GM18858 (cell line): ENCODE results near the gene SLC6A9.
A peak's percentile ranks its signal among the peaks of the same experiment; 100 is the strongest.

Experiments
- ATAC-seq: cut with Tn5 transposase; IDR thresholded peaks from one replicate; pipeline ENCODE4 v1.9.1; 2021; ENCODE audit not compliant: unreplicated experiment

The SLC6A9 gene

GRCh38 chr1:44008259-44008658 is 23.0 kb downstream of the SLC6A9 start:
- no peak for ATAC-seq

DNA sequence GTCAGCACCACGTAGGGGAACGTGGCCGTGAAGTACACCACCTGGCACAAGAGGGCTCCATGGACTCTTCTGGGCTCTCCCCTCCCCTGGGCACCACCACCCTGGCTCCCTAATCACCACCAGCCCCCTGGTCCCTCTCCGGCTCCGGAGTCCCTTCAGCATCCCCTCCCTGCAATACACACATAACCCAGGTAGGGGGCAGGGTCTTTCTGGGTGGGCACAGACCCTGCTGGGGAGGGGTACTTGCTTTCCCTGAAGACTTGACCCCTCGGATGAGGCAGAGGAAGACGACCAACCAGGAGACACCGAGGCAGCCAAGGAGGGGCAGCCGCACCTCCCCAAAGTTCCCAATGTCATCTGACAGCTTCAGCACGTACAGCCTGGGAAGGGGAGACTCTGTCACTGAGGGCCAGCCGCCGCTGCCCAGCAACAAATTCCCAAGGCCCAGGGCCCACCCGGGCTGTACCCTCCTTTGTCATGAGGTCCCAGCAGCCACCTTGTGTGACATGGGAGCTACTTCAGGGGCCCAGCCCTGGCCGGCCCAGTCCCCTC is 28.6 kb downstream of the SLC6A9 start:
- ATAC-seq: no peak

GRCh38 chr1:44002165-44002564 is 29.1 kb downstream of the SLC6A9 start:
- no peak for ATAC-seq

DNA sequence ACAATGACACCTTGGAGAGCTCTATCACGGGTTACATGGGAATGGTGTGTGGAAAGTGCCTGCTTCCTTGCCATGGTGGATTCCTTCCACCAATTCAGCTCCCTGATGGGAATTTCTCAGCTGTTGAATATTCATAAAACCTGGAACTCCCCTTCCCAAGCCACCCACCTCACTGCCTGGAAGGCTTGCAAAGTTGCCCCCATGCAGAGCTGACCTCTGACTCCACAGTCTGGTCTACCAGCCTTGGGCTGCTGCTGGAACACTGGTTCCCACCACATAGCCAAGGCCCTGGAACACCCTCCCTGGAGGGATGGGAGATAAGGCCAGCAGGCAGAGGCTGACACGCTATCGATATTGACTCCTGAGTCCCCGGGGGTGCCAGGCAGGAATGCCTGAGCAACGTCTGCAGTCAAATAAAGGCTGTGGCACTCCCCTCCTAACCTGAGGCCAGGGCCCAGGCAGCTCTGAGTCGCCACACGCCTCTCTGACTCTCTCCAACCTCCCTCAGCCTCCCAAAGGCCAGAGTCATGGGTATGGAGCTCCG is 31.1 kb downstream of the SLC6A9 start:
- no peak for ATAC-seq

DNA sequence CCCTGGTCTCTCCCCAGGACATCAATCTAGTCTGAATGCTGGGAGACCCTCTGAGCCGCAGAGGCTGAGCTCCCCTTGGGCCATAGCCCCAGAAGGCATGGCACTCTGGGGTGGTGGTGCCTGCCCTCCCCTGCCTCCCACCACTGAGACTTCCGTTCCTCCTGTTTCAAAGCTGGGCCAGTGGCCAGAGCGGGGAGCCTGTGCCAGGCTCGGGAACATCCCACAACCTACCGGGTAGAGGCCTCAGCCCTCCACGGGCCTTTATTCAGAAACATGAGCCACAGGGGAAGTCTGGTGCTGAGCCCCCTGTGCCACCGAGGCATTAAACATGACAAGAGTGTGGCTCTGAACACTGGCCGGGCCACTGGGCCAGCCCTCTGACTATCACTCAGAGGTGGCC is 31.8 kb downstream of the SLC6A9 start:
- no peak for ATAC-seq

GRCh38 chr1:43998000-43998378 is 33.3 kb downstream of the SLC6A9 start:
- no peak for ATAC-seq

DNA sequence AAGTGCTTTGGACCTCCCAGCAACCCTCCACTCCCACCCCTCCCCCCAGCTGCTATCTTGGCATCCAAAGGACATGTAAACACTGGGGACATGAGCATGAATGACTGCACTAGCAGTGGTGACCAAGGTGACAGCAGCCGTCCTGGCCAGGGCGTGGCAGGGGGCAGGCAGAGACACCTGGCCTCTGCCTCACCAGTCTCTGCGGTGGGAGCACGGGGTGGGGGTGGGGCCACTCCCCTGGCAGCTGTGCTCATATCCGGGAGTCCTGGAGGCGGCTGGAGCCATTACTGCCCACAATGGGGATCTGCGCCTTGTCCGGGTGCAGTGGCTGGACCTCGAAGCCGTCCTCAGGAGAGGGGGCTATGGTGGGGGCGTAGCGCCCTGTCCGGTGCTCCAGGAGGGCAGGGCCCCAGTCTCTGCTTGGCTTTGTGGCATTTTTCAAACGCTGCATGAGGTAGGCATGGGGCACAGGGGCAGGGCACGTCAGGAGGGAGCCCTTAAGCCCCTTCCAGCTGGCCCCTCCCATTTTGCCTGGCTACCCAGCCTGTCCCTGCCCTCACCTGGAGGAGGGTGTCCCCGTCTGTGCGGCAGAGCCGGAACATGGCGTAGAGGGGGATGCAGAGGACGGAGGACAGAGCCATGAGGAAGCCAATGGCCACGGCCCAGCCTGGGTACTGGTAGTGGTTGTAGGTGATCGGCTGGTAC is 33.8 kb downstream of the SLC6A9 start:
- ATAC-seq: no peak

DNA sequence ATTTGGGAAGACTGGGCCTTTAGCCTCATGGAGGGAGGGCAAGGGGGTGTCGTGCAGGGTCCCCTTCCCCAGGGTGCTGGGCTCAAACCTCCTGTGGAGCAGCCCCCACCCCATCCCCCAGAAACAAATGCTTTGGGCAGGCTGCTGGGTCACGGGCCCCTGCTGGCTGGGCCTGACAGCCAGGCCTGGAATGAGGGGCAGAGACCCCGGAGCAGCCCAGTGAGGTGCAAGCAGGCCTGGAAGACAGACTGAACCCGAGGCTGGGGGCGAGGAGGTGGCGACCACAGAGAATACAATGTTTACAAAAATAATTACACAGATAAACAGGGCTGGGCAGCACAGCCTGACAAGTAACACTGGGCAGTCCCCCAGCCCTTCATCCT is 34.5 kb downstream of the SLC6A9 start:
- ATAC-seq: no peak

GRCh38 chr1:43995984-43996732 is 35.1 kb downstream of the SLC6A9 start:
- ATAC-seq: no peak

GRCh38 chr1:43994794-43995790 is 36.2 kb downstream of the SLC6A9 start:
- no peak for ATAC-seq

DNA sequence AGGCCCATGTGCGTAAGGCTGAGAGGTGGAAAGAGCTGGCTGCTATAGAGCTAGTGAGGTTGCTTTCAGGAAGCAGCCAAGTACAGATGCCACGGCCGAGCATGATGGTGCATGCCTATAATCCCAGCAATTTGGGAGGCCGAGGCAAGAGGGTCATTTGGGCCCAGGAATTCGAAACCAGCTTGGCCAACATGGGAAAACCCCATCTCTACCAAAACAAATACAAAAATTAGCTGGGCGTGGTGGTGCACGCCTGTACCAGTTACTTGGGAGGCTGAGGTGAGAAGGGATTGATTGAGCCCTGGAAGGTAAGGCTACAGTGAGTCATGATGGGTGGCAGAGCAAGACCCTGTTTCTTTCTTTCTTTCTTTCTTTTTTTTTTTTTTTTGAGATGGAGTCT is 37.2 kb downstream of the SLC6A9 start:
- ATAC-seq: no peak

DNA sequence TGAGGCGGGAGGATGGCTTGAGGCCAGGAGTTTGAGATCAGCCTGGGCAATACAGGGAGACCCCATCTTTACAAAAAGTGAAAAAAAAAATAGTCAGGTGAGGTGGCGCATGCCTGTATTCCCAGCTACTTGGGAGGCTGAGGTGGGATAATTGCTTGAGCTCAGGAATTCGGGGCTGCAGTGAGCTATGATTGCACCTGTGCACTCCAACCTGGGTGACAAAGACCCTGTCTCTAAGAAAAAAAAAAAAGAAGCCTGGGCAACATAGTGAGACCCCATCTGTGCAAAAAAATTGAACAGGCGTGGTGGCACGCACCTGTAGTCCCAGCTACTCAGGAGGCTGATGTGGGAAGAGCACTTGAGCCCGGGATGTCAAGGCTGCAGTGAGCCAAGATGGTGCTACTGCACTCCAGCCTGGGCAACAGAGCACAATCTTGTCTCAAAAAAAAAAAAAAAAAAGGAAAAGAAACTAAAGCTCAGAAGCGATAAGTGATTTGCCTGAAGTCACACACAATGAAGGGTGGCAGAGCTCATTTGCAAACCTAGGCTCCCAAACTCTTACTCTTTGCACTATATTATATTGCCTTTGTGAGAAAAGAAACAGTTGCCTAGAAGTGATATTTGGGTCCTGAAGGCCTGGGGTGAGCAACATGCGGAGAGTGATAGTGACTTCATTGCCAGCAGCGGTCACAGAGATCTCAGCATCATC is 37.9 kb downstream of the SLC6A9 start:
- ATAC-seq: no peak

DNA sequence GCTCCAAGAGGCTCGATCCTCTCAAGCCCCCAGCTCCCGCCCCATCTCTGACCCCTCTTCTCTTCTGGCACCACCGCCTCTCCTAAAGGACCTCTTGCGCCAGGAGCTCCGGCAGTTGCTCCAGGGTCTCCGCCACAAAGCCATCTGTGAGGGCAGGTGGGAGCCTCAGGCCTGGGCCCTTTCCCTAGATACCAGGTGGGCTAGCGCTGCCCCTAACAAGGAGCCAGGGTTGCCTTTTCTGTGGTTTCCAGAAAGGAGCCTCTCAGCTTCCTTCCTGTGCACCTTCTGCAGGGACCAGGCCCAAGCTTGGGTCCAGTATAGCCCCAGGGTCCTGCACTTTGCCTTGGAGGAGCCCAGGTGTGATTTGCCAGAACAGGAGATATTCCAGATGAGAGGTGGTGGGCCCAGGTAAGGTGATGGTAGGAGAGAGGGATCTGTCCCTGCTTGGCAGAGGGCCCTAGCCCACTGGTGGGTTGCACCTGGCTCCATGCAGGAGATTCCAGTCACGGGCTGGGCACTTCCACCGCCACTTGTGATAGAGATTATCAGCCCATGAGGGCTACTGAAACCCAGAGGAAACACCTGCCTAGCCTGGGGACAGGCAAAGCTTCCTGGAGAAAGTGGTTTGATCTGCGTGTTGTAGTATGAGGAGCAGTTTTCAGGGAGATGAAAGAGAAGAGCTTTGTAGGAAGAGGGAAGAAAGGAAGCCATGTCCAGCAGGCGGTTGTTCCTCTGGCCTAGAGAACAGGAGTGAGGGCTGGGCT is 38.8 kb downstream of the SLC6A9 start:
- ATAC-seq: no peak

DNA sequence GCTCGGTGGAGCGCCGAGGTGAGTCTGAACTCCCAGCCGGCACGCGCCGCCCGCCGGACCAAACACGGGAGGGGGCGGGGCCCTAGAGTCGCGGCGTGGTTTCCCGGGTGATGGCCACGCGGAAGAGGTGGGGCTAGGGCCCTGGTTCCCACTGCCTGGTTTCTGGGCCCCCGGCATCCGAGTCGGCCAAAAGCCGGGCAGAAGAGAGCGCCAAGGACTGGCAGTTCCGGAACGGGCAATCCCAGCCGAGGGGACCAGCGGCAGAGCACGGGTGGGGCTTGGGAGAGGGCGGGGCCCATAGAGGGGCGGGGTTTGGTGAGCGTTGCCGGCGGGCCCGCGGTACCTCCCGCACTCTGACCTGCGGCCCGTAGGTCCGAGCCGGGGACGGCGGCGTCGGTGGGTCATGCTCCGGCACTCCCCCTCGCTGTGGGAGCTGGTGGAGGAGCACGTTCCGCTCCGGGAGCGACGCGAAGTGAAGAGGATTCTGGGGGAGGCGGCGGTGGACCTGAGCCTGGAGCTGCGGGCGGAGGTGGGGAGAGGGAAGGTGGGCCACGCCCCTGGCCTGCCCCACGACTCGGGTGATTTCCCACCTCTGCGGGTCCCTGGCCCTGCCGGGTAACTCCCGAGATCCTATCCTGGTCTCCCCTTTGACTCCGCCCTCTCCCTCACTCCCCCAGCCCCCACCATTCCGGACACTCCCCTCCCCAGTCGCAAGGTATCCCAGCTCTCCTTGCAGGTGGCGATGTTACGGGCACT is 39.6 kb downstream of the SLC6A9 start, which contains the start of gene CCDC24:
Gene CCDC24 (plus strand): TSS at position 124 of the 756 bp plus-strand sequence. CDS start 280 bp downstream, at position 404.
- ATAC-seq: peak; percentile 60

GRCh38 chr1:43991200-43991475 is 40.1 kb downstream of the SLC6A9 start:
- no peak for ATAC-seq

GRCh38 chr1:43990271-43991199 is 40.7 kb downstream of the SLC6A9 start:
- no peak for ATAC-seq

- ATAC-seq: no peak
Observed at GRCh38 chr1:43987159-43987902, 43.9 kb downstream of the SLC6A9 start.
